Ascending aorta (tissue), 2 donors: ENCODE data around the gene ELMO1. TPM values are rescaled to one million over a fixed set of nuclear protein-coding genes. Genes with fewer than 3 reads are reported as not detected.

Source experiments
- DNase-seq, 2 donors: peaks; one replicate each; pipeline ENCODE4 v3.0.0-alpha.2; 2019; ENCODE audit warnings: low spot score in 2 of 2
- H3K27ac ChIP-seq, 2 donors: fragments of 200-600 bp; sonication (generic); one replicate each; pipeline ENCODE4 v1.5.1; 2016 to 2017; ENCODE audit warnings: mild to moderate bottlenecking in 1 of 2
- H3K27me3 ChIP-seq: fragments of 200-600 bp; sonication (generic); one replicate; pipeline ENCODE4 v1.5.1; 2017
- H3K36me3 ChIP-seq, 2 donors: fragments of 200-600 bp; sonication (generic); one replicate each; pipeline ENCODE4 v1.5.1; 2016
- H3K4me1 ChIP-seq, 2 donors: fragments of 200-600 bp; sonication (generic); one replicate each; pipeline ENCODE4 v1.5.1; 2016 to 2017; ENCODE audit warnings: mild to moderate bottlenecking in 1 of 2
- H3K4me3 ChIP-seq, 2 donors: fragments of 200-600 bp; sonication (generic); one replicate each; pipeline ENCODE4 v1.5.1; 2016 to 2017; ENCODE audit warnings: mild to moderate bottlenecking in 1 of 2
- H3K9me3 ChIP-seq, 2 donors: fragments of 200-600 bp; sonication (generic); one replicate each; pipeline ENCODE4 v1.5.1; 2016
- CTCF ChIP-seq, 3 experiments: fragments of 200-600 bp in 2 of 3; fragments of 450-650 bp in 1 of 3; sonication (generic) in 2 of 3; IDR thresholded peaks; one replicate each; pipeline ENCODE4 v1.5.1; 2016 to 2019; ENCODE audit warnings: antibody characterized with exemption in 3 of 3, mild to moderate bottlenecking in 1 of 3, moderate library complexity in 1 of 3
- intact Hi-C: fragments of 100-400 bp; cut with DNase I; formaldehyde crosslinking; loops from one replicate; pipeline ENCODE4 v1.15.1; 2023
- total RNA-seq: library from RNA; depleted of rRNA; stranded (reverse); fragments of >200 nt; gene quantifications from one replicate; pipeline ENCODE4 v1.1.0, GENCODE V29; 2016

ELMO1 gene
- total RNA-seq, 1 donor from 2014 or later = 40.8 TPM

- Histone ChIP-seq H3K36me3 (no peaks in the 10 kb centered on the region), H3K27me3 (no peaks in the 10 kb centered on the region), H3K4me3 (no peak overlapping the region), H3K27ac (no peak overlapping the region), H3K9me3 (no peaks in the 10 kb centered on the region), H3K4me1 (no peaks in the 10 kb centered on the region)
- DNase-seq = no peak
- intact Hi-C loops = loop anchor here (10.0 kb wide), 2 partner anchors 177 to 227 kb away; no protein-coding TSS in a partner anchor
- TF ChIP-seq CTCF (IDR thresholded peaks at IDR 0.05) = no peak
Observed at GRCh38 chr7:37442268-37442667, 6.4 kb downstream of the ELMO1 start.

GRCh38 chr7:37441816-37442215 is 6.8 kb downstream of the ELMO1 start:
- H3K36me3 ChIP-seq = no peaks in the 10 kb centered on the region
- no peaks in the 10 kb centered on the region for H3K4me1 ChIP-seq
- no peak for DNase-seq
- H3K27me3 ChIP-seq = no peaks in the 10 kb centered on the region
- H3K4me3 ChIP-seq = no peak overlapping the region
- no peaks in the 10 kb centered on the region for H3K9me3 ChIP-seq
- no peak for TF ChIP-seq CTCF (IDR thresholded peaks at IDR 0.05)
- H3K27ac ChIP-seq = no peak overlapping the region
- intact Hi-C loops = loop anchor here (10.0 kb wide), 2 partner anchors 177 to 227 kb away; no protein-coding TSS in a partner anchor

- H3K4me1 ChIP-seq = no peaks in the 10 kb centered on the region
- H3K27ac ChIP-seq = peak overlapping the region; percentile 3 to 6
- no peaks in the 10 kb centered on the region for H3K9me3 ChIP-seq
- no peaks in the 10 kb centered on the region for H3K27me3 ChIP-seq
- no peak for DNase-seq
- no peaks in the 10 kb centered on the region for H3K36me3 ChIP-seq
- intact Hi-C loops = loop anchor here (10.0 kb wide), 2 partner anchors 177 to 227 kb away; no protein-coding TSS in a partner anchor
- H3K4me3 ChIP-seq = no peak overlapping the region
- no peak for TF ChIP-seq CTCF (IDR thresholded peaks at IDR 0.05)
Observed at GRCh38 chr7:37441386-37441760, 7.3 kb downstream of the ELMO1 start.

- Histone ChIP-seq H3K27ac (peak overlapping the region; percentile 3 to 6), H3K9me3 (no peaks in the 10 kb centered on the region), H3K27me3 (no peaks in the 10 kb centered on the region), H3K36me3 (no peaks in the 10 kb centered on the region), H3K4me1 (no peaks in the 10 kb centered on the region), H3K4me3 (no peak overlapping the region)
- intact Hi-C loops = loop anchor here (10.0 kb wide), 2 partner anchors 176 to 226 kb away; no protein-coding TSS in a partner anchor
- no peak for DNase-seq
- no peak for TF ChIP-seq CTCF (IDR thresholded peaks at IDR 0.05)
Observed at GRCh38 chr7:37440738-37441385, 7.8 kb downstream of the ELMO1 start.

- no peaks in the 10 kb centered on the region for H3K4me1 ChIP-seq
- no peaks in the 10 kb centered on the region for H3K36me3 ChIP-seq
- no peaks in the 10 kb centered on the region for H3K9me3 ChIP-seq
- DNase-seq = no peak
- no peak for TF ChIP-seq CTCF (IDR thresholded peaks at IDR 0.05)
- H3K27ac ChIP-seq = no peak overlapping the region
- intact Hi-C loops = loop anchor here (10.0 kb wide), 2 partner anchors 175 to 225 kb away; no protein-coding TSS in a partner anchor
- H3K4me3 ChIP-seq = no peak overlapping the region
- no peaks in the 10 kb centered on the region for H3K27me3 ChIP-seq
Observed at GRCh38 chr7:37439653-37440026, 9.0 kb downstream of the ELMO1 start.
